Measurements from ENCODE around the gene DDX46. TPM values are rescaled to one million over a fixed set of nuclear protein-coding genes. Genes with fewer than 3 reads are reported as not detected.
A peak's percentile ranks its signal among the peaks of the same experiment; 100 is the strongest.

Gene DDX46
- total RNA-seq, 6 experiments from 2014 or later: 31.2 to 46.4 (median 43.3) TPM

DNA sequence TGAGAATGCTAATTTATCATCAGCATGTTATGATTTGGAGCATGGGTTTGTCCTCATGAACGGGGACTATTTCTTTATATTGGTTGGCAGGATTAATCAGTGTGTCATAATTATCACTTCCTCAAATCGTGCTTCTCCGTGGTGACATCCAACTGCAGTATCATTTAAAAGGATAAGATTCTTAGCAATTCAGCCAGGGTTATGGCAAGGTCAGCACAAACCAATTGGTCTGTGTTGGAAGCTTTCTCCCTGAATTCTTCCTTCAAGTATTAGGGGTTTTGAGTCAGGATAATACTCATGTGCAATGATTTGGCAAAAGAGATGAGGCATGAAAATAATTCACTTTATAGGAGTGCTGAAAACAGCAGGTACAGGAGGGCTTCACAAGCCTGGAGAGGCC, 25.8 kb upstream of the DDX46 start:
- H3K4me3 Mint-ChIP-seq: no peak overlapping the region
- DNase-seq: no peak
- H3K27me3 Mint-ChIP-seq (ENCODE audit: insufficient read depth): no peaks in the 10 kb centered on the region; the same call in 1 of the 2 replicates
- H3K27ac Mint-ChIP-seq: no peak overlapping the region
- H3K9me3 Mint-ChIP-seq: no peaks in the 10 kb centered on the region
- H3K4me1 Mint-ChIP-seq (ENCODE audit: low read depth): 0 out of 2 replicates have a peak, but pooled peaks cover 5% of the 10 kb centered on the region
- no peaks in the 10 kb centered on the region for H3K36me3 Mint-ChIP-seq (ENCODE audit: low read depth)
- TF ChIP-seq, protein P1, sequence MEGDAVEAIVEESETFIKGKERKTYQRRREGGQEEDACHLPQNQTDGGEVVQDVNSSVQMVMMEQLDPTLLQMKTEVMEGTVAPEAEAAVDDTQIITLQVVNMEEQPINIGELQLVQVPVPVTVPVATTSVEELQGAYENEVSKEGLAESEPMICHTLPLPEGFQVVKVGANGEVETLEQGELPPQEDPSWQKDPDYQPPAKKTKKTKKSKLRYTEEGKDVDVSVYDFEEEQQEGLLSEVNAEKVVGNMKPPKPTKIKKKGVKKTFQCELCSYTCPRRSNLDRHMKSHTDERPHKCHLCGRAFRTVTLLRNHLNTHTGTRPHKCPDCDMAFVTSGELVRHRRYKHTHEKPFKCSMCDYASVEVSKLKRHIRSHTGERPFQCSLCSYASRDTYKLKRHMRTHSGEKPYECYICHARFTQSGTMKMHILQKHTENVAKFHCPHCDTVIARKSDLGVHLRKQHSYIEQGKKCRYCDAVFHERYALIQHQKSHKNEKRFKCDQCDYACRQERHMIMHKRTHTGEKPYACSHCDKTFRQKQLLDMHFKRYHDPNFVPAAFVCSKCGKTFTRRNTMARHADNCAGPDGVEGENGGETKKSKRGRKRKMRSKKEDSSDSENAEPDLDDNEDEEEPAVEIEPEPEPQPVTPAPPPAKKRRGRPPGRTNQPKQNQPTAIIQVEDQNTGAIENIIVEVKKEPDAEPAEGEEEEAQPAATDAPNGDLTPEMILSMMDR (IDR thresholded peaks at IDR 0.05): no peak

DNA sequence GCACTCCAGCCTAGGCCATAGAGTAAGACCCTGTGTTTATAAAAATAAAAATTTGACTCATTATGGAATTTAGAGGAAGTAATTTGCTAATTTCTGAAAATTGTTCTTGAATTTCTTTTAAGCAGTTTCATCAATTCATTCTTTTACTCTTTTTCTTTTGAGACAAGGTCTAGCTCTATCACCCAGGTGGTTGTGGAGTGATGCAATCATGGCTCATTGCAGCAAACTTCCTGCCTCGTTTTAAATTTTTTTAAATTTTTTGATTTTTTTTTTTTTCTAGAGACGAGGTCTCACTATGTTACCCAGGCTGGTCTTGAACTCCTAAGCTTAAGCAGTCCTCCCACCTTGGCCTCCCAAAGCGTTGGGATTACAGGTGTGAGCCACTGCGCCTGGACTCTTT, 23.3 kb upstream of the DDX46 start:
- Mint-ChIP-seq H3K27ac (no peak overlapping the region), H3K4me1 (ENCODE audit: low read depth) (peaks cover 14% of the 10 kb centered on the region), H3K9me3 (no peaks in the 10 kb centered on the region), H3K27me3 (ENCODE audit: insufficient read depth) (peaks cover 2% of the 10 kb centered on the region), H3K4me3 (no peak overlapping the region), H3K36me3 (ENCODE audit: low read depth) (no peaks in the 10 kb centered on the region; the same call in 1 of the 2 replicates)
- TF ChIP-seq, protein P1 (IDR thresholded peaks at IDR 0.05): no peak
- DNase-seq: no peak

DNA sequence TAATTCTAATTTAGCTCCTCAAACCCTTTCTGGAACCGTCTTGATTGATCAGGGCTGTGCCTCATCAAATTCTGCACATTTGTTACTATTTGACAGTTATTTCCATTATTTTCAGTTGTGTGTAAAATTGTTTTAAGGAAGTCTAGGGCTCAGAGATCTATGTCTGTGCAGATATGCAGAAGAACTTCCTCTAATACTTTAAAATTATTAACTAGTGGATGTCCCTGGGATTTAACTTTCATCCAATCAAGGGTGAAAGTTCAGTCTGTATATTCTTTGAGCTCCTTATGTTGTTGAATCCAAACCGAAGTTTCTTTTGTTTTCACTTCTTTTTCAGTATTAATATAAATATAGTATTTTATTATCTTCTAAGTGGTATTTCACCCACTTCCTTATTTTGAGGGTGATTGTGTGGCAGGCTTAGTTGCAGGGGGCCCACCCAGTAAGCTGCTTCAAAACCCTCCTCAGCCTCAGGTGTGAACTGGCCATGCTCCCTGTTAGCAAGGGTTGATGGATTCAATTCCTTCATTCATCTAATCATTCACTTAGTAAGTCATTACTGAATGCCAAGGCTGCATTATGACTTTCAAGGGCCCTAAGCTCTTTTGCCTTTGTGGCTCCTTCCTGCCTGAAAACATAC, 22.3 kb upstream of the DDX46 start:
- peaks cover 14% of the 10 kb centered on the region for H3K4me1 Mint-ChIP-seq (ENCODE audit: low read depth)
- TF ChIP-seq, protein P1 (IDR thresholded peaks at IDR 0.05): no peak
- no peak overlapping the region for H3K4me3 Mint-ChIP-seq
- H3K36me3 Mint-ChIP-seq (ENCODE audit: low read depth): peaks cover 3% of the 10 kb centered on the region; the same call in 1 of the 2 replicates
- no peaks in the 10 kb centered on the region for H3K9me3 Mint-ChIP-seq
- H3K27me3 Mint-ChIP-seq (ENCODE audit: insufficient read depth): peaks cover 2% of the 10 kb centered on the region
- no peak for DNase-seq
- H3K27ac Mint-ChIP-seq: no peak overlapping the region

DNA sequence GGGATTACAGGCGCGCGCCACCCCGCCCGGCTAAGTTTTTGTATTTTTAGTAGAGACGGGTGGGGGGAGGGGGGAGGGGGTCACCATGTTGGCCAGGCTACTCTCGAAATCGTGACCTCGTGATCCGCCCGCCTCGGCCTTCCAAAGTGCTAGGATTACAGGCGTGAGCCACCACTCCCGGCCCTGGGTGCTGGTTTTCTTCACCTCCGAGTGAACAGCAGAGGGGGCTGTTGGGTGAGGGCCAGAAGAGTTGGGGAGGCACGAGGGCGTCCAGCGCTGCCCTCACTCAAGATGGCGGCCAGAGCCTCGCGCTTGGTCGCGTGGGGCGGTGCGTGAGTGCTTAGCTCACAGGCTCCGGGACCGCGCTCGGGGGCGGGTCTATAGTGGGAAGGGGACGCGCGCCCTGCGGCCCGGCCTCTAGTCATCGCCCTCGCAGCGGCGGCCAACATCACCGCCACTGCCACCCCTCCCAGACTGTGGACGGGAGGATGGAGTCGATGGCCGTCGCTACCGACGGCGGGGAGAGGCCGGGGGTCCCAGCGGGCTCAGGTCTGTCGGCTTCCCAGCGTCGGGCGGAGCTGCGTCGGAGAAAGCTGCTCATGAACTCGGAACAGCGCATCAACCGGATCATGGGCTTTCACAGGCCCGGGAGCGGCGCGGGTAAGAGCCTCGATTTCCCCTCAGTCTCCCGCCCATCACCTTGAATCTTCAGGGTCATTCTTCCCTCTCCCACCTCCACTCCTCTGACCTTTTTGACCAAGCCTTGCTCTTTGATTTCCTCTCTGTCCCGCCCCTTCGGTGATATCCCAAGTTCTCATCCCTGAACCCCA, 20.2 kb upstream of the DDX46 start, which contains the start of gene CAMLG:
CAMLG (plus strand) TSS at position 416 of the 830 bp plus-strand sequence; CDS start at position 489, 73 bp downstream.
- Mint-ChIP-seq H3K27ac (peak within 1 kb of the TSS; percentile 98), H3K36me3 (ENCODE audit: low read depth) (peaks cover 13% of the 10 kb centered on the region; the same call in 1 of the 2 replicates), H3K27me3 (ENCODE audit: insufficient read depth) (peaks cover 2% of the 10 kb centered on the region), H3K4me3 (peak within 1 kb of the TSS; percentile 98), H3K9me3 (no peaks in the 10 kb centered on the region), H3K4me1 (ENCODE audit: low read depth) (peaks cover 14% of the 10 kb centered on the region)
- TF ChIP-seq, protein P1 (IDR thresholded peaks at IDR 0.05): peak; percentile 82
- peak; percentile 96 for DNase-seq

DNA sequence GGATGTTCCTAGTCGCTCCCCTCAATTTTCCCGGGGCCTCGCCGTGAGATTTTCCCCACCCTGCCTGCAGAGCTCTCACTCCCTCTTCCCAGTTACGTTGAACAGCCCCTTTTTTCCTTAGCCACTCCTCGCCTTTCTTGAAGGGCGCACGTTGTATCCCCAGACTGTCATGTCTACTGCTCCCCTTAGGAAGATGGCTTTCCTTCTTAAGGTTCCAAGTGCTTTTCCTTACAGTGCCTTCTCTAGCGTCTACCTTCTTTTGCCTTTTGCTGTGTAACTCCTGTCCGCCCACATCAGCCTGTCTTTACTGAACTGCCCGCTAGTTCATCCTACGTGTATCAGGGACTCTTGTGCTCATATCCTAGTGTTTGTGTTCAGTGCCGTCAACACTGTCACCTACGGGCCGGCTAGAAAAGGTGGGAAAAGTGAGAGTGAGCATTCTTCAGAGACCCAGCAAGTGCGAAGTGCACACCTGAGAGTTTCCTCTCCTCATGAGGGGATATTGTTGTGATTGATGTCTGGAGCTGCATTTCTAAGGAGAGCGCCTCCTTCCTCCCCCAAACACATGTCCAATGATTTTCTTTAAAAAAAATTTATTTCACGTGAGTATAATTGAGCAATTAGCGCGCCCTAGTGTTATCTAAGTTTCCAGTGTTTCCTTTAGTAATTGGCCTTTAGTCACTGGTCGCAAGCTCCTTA, 19.5 kb upstream of the DDX46 start:
- Mint-ChIP-seq H3K27ac (peak overlapping the region; percentile 98), H3K36me3 (ENCODE audit: low read depth) (peaks cover 16% of the 10 kb centered on the region; the same call in 1 of the 2 replicates), H3K4me1 (ENCODE audit: low read depth) (peaks cover 14% of the 10 kb centered on the region), H3K27me3 (ENCODE audit: insufficient read depth) (peaks cover 2% of the 10 kb centered on the region), H3K9me3 (no peaks in the 10 kb centered on the region), H3K4me3 (peak overlapping the region; percentile 98)
- DNase-seq: peak; percentile 42
- TF ChIP-seq, protein P1 (IDR thresholded peaks at IDR 0.05): peak; percentile 57
